Measurements from ENCODE around the gene OR5T1. TPM values are rescaled to one million over a fixed set of nuclear protein-coding genes. Genes with fewer than 3 reads are reported as not detected.

Gene OR5T1
- total RNA-seq (2021; fragmentation: NEBNext Ultra II Directional; extraction: Animal tissue kit (Norgen Biotek cat#: 25700)) = not detected in 2 replicates
- not detected in 2 replicates for polyA plus RNA-seq (2011; rRNA removed)
- not detected for polyA plus RNA-seq (2011; cell fraction: cytosol; rRNA removed)
- not detected for polyA plus RNA-seq (2011; cell fraction: nucleus; rRNA removed)
- polyA plus RNA-seq (2012, experiment 1 of 2) = not detected in 4 replicates
- not detected for polyA plus RNA-seq (2012, experiment 2 of 2)
- polyA plus RNA-seq (2013, experiment 1 of 2) = not detected
- not detected for polyA plus RNA-seq (2013, experiment 2 of 2)
- not detected in 2 replicates for polyA minus RNA-seq (2011; rRNA and poly(A)+ RNA removed)
- polyA minus RNA-seq (2011; cell fraction: cytosol; rRNA and poly(A)+ RNA removed) = not detected
- not detected for polyA minus RNA-seq (2011; cell fraction: nucleus; rRNA and poly(A)+ RNA removed)
- long read RNA-seq, experiment 1 = 0 reads
- long read RNA-seq, experiment 2 = 0 reads

DNA sequence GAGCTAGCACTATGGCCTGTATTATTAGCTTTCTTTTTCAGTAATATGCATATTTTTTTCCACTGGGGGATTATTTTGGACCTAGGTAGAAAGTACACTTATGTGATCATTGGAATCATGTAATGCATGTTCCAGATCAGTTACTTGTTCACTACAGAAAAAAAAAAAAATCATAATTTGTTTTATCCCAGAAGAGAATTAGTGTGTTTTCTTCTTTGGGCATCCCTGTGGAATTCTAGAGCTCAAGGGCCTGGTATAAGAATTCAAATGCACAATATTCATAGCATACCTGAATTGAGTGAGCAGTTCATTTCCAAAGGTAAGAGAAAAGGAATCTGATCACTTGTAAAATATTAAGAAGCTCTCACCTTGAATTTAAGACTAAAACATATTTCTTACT lies at the start of gene OR5T1:
Gene OR5T1, plus strand, starts transcription at position 301 of the 400 bp plus-strand sequence. CDS start 1,485 bp downstream, outside the sequence.
- no peak within 1 kb of the TSS for H3K9ac ChIP-seq (replicated peaks in 1 of 4; ENCODE audit: extremely low read depth in 1 of 4, low read depth in 3 of 4, low read length in 3 of 4)
- 0 out of 7 replicates have a peak, but pooled peaks cover 0 to 2% (median 0%) of the 10 kb centered on the region in 4 experiments for H3K4me1 ChIP-seq (replicated peaks in 1 of 4; ENCODE audit: control insufficient read depth in 3 of 4, insufficient read depth in 4 of 4, low read length in 3 of 4)
- DNase-seq (ENCODE audit: low read depth in 1 of 2, low spot score in 2 of 2) = no peak
- H3K9me3 ChIP-seq (ENCODE audit: insufficient read depth in 2 of 2, low read depth in 1 of 2, low read length in 1 of 2) = no peaks in the 10 kb centered on the region
- H4K91ac ChIP-seq (replicated peaks; ENCODE audit: insufficient read length, low read length) = no peak within 1 kb of the TSS
- no peak within 1 kb of the TSS for H4K5ac ChIP-seq (ENCODE audit: insufficient read length, low read depth, low read length)
- H3K27me3 ChIP-seq (replicated peaks in 1 of 4; ENCODE audit: control insufficient read depth in 3 of 4, extremely low read depth in 1 of 4, insufficient read depth in 3 of 4, low read length in 3 of 4) = no peaks in the 10 kb centered on the region
- H3K4me2 ChIP-seq (ENCODE audit: insufficient read depth in 1 of 2, low read depth in 2 of 2, low read length in 2 of 2) = no peak within 1 kb of the TSS
- no peaks in the 10 kb centered on the region for H4K20me1 ChIP-seq (replicated peaks in 1 of 2; ENCODE audit: control insufficient read depth in 1 of 2, insufficient read depth in 2 of 2, low read length in 2 of 2)
- no peak within 1 kb of the TSS for H3K56ac ChIP-seq (replicated peaks; ENCODE audit: insufficient read length, low read depth, low read length)
- H2BK20ac ChIP-seq (ENCODE audit: low read length) = no peak within 1 kb of the TSS
- no peaks in the 10 kb centered on the region; the same call in 1 of the 2 replicates for H3K23me2 ChIP-seq (ENCODE audit: low read depth, low read length)
- H2AFZ ChIP-seq (ENCODE audit: low read length) = no peak within 1 kb of the TSS
- H2AK5ac ChIP-seq (ENCODE audit: low read depth, low read length) = no peak within 1 kb of the TSS
- FAIRE-seq = no peak
- H3K36me3 ChIP-seq (ENCODE audit: control insufficient read depth in 2 of 4, insufficient read depth in 4 of 4, low read length in 3 of 4) = no peaks in the 10 kb centered on the region
- H2BK120ac ChIP-seq (replicated peaks; ENCODE audit: low read depth, low read length) = no peak within 1 kb of the TSS
- TF ChIP-seq BRCA1 (IDR thresholded peaks at IDR 0.05; ENCODE audit: low read depth, low read length) = no peak
- no peak for TF ChIP-seq NANOG (IDR thresholded peaks at IDR 0.05; ENCODE audit: insufficient read depth, low read depth, low read length, poor library complexity, severe bottlenecking)
- no peak for TF ChIP-seq TEAD4 (IDR thresholded peaks at IDR 0.05; ENCODE audit: low read depth, low read length)
- TF ChIP-seq BCL11A (IDR thresholded peaks at IDR 0.05; ENCODE audit: low read depth in 2 of 2, low read length in 2 of 2) = no peak
- no peak for TF ChIP-seq JUN (IDR thresholded peaks at IDR 0.05; ENCODE audit: low read depth, low read length)
- TF ChIP-seq JUND (IDR thresholded peaks at IDR 0.05; ENCODE audit: low read length) = no peak
- no peak for TF ChIP-seq ZNF274 (IDR thresholded peaks at IDR 0.05; ENCODE audit: borderline replicate concordance, extremely low read depth, low read length)
- no peak for TF ChIP-seq SIN3A (conservative IDR thresholded peaks at IDR 0.05 in 1 of 2, IDR thresholded peaks at IDR 0.05 in 1 of 2; ENCODE audit: low read depth in 1 of 2, low read length in 2 of 2)
- no peak for TF ChIP-seq POLR2A (IDR thresholded peaks at IDR 0.05; ENCODE audit: control extremely low read depth in 1 of 2, low read depth in 2 of 2, low read length in 2 of 2)
- no peak within 1 kb of the TSS for H4K8ac ChIP-seq (ENCODE audit: extremely low read depth, insufficient read depth, low read length)
- H2BK5ac ChIP-seq (ENCODE audit: low read depth, low read length) = no peak within 1 kb of the TSS
- H3K79me1 ChIP-seq (ENCODE audit: low read depth, low read length) = no peaks in the 10 kb centered on the region
- H3K4me3 ChIP-seq (ENCODE audit: extremely low read depth in 1 of 4, insufficient read depth in 2 of 4, low read depth in 3 of 4, low read length in 4 of 4) = no peak within 1 kb of the TSS
- H3K27ac ChIP-seq (ENCODE audit: low read depth, low read length) = no peak within 1 kb of the TSS
- H3K23ac ChIP-seq (ENCODE audit: insufficient read length) = no peak within 1 kb of the TSS
- no peak within 1 kb of the TSS for H3K14ac ChIP-seq (ENCODE audit: insufficient read length)
- H3K79me2 ChIP-seq (ENCODE audit: control insufficient read depth in 1 of 2, insufficient read depth in 2 of 2, low read length in 2 of 2) = no peaks in the 10 kb centered on the region
- no peak within 1 kb of the TSS for H3K4ac ChIP-seq (replicated peaks; ENCODE audit: insufficient read length, low read depth, low read length)
- ChIA-PET POLR2A (ENCODE audit: partially characterized antibody) (no interaction called here), CTCF (ENCODE audit: partially characterized antibody) (interaction anchor here (0.7 kb wide), 1 partner anchor 509 kb away, joined by 3 read pairs; no protein-coding TSS in a partner anchor)
- no peak within 1 kb of the TSS for H2BK12ac ChIP-seq (ENCODE audit: low read depth, low read length)
- no peak within 1 kb of the TSS for H3K18ac ChIP-seq (ENCODE audit: extremely low read depth, low read length)
- no peak within 1 kb of the TSS for H2BK15ac ChIP-seq (ENCODE audit: low read length)
